Measurements from ENCODE around the gene FA2H.

FA2H gene

DNA sequence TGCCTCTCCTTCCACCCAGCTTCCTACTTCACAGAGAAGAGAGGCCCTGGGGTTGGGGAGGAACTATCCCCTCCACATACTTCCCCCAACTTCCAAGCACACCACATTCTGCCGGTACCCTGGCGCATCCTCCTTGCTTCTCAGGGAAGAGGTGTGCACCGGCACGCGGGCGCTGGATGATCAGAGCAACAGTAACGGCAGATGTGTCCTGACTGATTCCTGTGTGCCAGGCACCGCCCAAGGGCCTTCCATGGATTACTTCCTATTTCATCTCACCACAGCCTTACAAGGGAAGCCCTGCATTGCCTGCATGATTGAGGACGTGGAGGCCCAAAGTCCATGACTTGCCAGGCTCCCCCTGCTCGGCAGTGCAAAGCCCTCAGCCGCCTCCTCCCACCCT is 52.9 kb downstream of the FA2H start:
- DNase-seq = no peak

GRCh38 chr16:74720579-74720978 is 54.0 kb downstream of the FA2H start:
- DNase-seq = no peak

DNA sequence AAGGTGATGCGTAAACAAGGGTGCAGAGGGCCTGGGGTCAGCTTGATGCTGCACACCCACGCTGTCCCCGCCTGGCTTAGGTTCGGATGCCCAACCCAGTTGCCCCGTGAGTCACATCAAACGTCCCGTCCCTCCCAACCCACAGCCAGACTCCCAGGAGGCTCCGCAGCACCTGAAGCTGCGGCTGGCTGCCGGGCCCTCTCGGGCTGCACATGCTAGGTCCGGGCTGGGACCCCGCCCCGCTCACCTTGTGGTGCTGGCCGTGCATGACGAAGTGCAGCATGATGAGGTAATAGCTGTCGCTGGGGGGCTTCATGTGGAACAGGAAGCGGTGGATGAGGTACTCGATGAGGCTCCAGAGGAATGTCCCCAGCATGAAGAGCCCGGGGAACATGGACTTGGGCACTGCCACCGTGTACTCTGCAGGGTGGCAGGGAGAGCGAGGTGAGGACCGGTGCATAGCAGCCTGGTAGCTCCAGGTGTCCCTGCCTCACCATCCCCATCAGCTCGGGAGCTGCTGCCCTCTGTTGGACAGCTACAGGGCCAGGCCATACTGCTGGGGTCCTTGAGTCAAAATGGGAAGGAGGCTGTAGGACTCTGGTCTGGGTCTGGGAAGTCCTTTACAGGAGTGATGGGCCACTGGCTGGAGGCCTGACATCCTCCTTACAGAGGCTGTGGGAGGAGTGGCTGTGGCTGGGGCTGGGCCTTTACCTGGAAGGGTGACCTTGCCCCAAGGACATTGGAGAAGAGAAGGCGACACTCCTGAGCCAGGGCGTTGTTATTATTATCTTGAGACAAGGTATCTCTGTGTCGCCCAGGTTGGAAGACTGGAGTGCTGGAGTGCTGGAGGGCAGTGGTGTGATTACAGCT is 55.6 kb downstream of the FA2H start:
- no peak for DNase-seq

- no peak for DNase-seq
Measured at GRCh38 chr16:74718140-74718539, 56.5 kb downstream of the FA2H start.

- no peak for DNase-seq
Measured at GRCh38 chr16:74717367-74717766, 57.3 kb downstream of the FA2H start.

GRCh38 chr16:74716355-74716754 is 58.3 kb downstream of the FA2H start:
- DNase-seq = no peak

- no peak for DNase-seq
Measured at GRCh38 chr16:74713876-74714275, 60.7 kb downstream of the FA2H start.

- DNase-seq = no peak
Measured at GRCh38 chr16:74713325-74713724, 61.3 kb downstream of the FA2H start.

DNA sequence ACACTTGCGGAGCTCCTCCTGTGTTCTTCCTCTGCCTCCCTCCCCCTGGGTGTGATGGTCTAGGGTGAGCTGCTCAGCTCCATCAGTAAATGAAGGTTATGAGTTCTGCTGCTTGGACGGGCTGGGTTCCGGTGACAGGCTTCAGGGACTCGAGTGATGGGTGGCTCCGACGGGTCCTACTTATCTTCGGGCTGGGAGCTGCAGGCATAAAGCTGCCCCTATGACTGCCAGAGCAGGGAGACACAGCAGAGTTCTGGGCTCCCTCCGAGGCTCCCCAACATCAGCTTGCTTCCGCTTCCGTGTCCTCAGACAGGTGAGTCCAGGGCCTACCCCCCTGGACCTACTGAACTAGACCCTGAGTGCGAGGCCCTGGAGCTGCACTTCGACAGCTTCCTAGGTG is 62.7 kb downstream of the FA2H start:
- DNase-seq = no peak

GRCh38 chr16:74710401-74710800 is 64.2 kb downstream of the FA2H start:
- no peak for DNase-seq

- peak; percentile 84 for DNase-seq
Measured at GRCh38 chr16:74709441-74709877, 65.2 kb downstream of the FA2H start.

GRCh38 chr16:74700438-74701225 is 74.0 kb downstream of the FA2H start, which contains the start of gene MLKL:
Gene MLKL, minus strand, starts transcription at chr16:74700862. Its CDS starts 5,105 bp downstream, at chr16:74695757.
- peak; percentile 71 for DNase-seq

DNA sequence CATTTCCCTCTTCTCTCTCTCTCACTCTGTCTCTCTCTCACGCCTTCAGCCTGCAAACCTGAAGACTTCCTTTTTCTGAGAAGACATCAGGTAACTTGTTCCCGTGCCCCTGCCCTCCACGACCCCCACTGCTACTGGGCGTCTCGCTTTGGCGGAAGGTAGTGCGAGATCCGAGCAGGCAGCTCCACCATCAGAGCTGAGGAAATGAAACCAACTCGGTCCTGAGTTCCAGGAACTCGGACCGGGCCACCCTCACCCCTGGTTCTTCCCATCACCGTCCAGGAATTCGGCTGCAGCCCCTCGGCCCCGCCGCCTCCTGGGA is 74.5 kb downstream of the FA2H start:
- DNase-seq = peak; percentile 25

GRCh38 chr16:74699666-74700065 is 75.0 kb downstream of the FA2H start:
- no peak for DNase-seq

- no peak for DNase-seq
Measured at GRCh38 chr16:74698222-74698621, 76.4 kb downstream of the FA2H start.

DNA sequence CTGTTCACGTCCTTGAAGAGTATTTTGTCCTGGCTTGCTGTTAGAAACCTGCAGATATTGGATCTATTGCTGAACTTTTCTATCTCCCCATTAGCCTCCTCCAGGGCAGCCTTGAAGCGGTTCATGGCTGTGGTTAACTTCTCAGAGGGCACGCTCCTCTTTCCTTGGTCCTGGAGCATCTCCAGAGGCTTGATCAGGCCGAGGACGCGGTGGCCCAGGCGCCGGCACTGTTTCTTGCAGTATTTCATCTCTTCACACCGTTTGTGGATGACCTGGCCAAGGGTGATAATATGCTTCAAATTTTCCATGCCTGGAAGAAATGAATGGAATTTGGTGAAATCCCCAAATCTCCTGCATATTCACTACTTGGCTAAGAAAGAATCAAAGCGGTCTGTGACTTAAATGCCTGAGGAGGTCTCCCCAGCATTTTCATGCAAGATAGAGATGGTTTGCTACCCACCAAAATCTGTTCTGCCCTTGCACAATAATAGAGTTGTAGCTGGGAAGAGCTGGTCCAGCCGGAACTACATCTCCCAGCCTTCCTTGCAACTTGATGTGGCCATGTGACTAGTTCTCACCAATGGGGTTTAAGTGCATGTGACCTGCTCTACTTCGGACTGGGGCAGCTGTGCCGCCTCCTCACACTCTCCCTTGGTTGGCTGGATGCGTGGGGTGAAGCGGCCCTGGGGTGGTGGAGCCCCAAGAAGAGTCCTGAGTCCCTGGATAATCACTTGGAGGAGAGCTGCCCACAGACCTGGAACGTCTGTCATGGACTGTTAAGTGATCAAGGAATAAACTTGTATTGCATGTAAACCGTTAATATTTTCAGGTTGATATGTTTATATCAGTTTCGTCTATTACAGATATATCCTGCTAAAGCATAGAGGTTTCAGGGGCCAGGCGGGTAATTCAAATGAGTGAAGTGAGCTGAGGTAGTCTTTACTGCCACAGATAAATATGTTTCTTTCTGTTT is 78.9 kb downstream of the FA2H start:
- peak; percentile 49 for DNase-seq

- DNase-seq = no peak
Measured at GRCh38 chr16:74691093-74691855, 83.3 kb downstream of the FA2H start.

- DNase-seq = no peak
Measured at GRCh38 chr16:74682556-74682955, 92.1 kb downstream of the FA2H start.

DNA sequence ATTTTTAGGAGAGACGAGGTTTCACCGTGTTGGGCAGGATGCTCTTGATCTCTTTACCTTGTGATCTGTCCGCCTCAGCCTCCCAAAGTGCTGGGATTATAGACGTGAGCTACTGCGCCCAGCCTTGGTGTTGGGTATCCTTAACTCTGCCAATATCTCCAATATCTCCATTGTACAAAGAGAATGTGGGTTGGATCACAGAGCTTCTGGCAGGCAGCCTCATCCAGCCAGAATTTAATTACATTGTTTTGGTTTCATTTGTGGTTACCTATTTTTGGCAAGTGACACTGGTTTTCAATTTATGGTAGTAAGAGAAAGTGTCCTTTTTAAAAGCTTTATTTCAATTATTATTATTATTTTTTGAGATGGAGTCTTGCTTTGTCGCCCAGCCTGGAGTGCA is 93.9 kb downstream of the FA2H start:
- DNase-seq = no peak

DNA sequence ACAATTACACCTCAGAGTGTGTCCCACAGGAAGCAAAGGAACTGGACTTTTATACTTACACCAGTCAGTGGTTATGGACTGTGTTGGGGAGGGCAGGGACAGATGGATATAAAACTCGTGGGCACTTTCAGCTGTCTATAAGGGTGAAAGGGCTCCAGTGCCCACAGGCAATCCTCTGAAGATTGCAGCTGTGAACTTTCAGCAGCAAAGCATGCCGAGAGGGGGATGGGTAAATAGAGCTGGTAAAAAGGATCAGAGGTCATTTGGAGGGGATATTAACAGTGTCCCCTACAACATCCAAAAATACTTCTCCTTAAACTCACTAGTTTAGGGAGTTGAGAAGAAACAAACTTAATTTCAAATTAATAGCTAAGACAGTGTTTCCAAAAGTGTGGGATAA is 94.6 kb downstream of the FA2H start:
- DNase-seq = no peak

GRCh38 chr16:74677868-74678267 is 96.8 kb downstream of the FA2H start:
- no peak for DNase-seq

- DNase-seq = no peak
Measured at GRCh38 chr16:74673876-74674275, 100.7 kb downstream of the FA2H start.
